A673 (cell line): ENCODE results near the gene TADA3. TPM values are rescaled to one million over a fixed set of nuclear protein-coding genes. Genes with fewer than 3 reads are reported as not detected.

Source experiments
- BruUV-seq: library from RNA; stranded (reverse); fragments of 400-500 nt; replicated peaks from 2 replicates; lab custom pipeline; 2021; lab: Mats Ljungman, UMichigan
- CTCF ChIA-PET: fragments of 300-600 bp; sonication (Branson Sonifier 250); formaldehyde crosslinking; loops from one replicate; lab custom pipeline; 2022; ENCODE audit warnings: antibody characterized with exemption; lab: Charles Lee
- POLR2A ChIA-PET: fragments of 300-600 bp; sonication (Branson Sonifier 250); formaldehyde crosslinking; loops from one replicate; lab custom pipeline; 2022; ENCODE audit warnings: antibody characterized with exemption; ENCODE audit not compliant: low non-redundant PET; lab: Charles Lee
- DNase-seq: peaks from one replicate; pipeline ENCODE4 v3.0.0-alpha.2; 2015; ENCODE audit warnings: low spot score
- H3K27ac ChIP-seq: fragments of 200-600 bp; sonication (generic); 2 replicates; pipeline ENCODE4 v1.5.1; 2016; ENCODE audit warnings: mixed run types, low read depth, mild to moderate bottlenecking, mixed read lengths, antibody characterized with exemption, low read length; ENCODE audit not compliant: poor library complexity, severe bottlenecking
- H3K27me3 ChIP-seq: fragments of 200-600 bp; sonication (generic); replicated peaks from 2 replicates; pipeline ENCODE4 v1.6.1; 2017; ENCODE audit warnings: mixed run types, low read depth, mild to moderate bottlenecking, mixed read lengths, antibody characterized with exemption, low read length; ENCODE audit not compliant: insufficient read depth, poor library complexity
- H3K36me3 ChIP-seq: fragments of 200-600 bp; sonication (generic); 2 replicates; pipeline ENCODE4 v1.6.1; 2016; ENCODE audit warnings: mixed run types, mild to moderate bottlenecking, mixed read lengths, antibody characterized with exemption, low read length; ENCODE audit not compliant: insufficient read depth, poor library complexity, severe bottlenecking
- H3K4me1 ChIP-seq: fragments of 200-600 bp; sonication (generic); 2 replicates; pipeline ENCODE4 v1.6.1; 2017; ENCODE audit warnings: mixed run types, mild to moderate bottlenecking, mixed read lengths, antibody characterized with exemption, low read length; ENCODE audit not compliant: insufficient read depth, poor library complexity, severe bottlenecking
- H3K4me3 ChIP-seq: fragments of 200-600 bp; sonication (generic); 2 replicates; pipeline ENCODE4 v1.5.1; 2016; ENCODE audit warnings: low read depth, mixed run types, mild to moderate bottlenecking, mixed read lengths, low read length; ENCODE audit not compliant: poor library complexity, severe bottlenecking
- H3K9me3 ChIP-seq: fragments of 200-600 bp; sonication (generic); 2 replicates; pipeline ENCODE4 v1.6.1; 2016; ENCODE audit warnings: mixed run types, low read depth, mild to moderate bottlenecking, mixed read lengths, antibody characterized with exemption, low read length; ENCODE audit not compliant: poor library complexity, severe bottlenecking
- EZH2 ChIP-seq: fragments of 200-600 bp; sonication (generic); IDR thresholded peaks from 2 replicates; pipeline ENCODE4 v1.6.1; 2017; ENCODE audit warnings: borderline replicate concordance, low read depth, mild to moderate bottlenecking, mixed read lengths, antibody characterized with exemption, low read length; ENCODE audit not compliant: poor library complexity, severe bottlenecking
- intact Hi-C: fragments of 100-400 bp; cut with micrococcal nuclease; formaldehyde crosslinking; loops from one replicate; pipeline ENCODE4 v1.10.0; 2022; ENCODE audit not compliant: unreplicated experiment
- total RNA-seq: library from RNA; stranded (reverse); gene quantifications from 2 replicates; pipeline ENCODE4 v1.2.3, GENCODE V29; 2021
- TF ChIP-seq, protein P1 (sequence below): fragments of 300-800, 200-600 bp; sonication (generic); conservative IDR thresholded peaks from 2 replicates; pipeline ENCODE4 v1.5.1; 2017; ENCODE audit warnings: low read depth, mild to moderate bottlenecking, antibody characterized with exemption, low read length, moderate library complexity, mixed read lengths

The TADA3 gene
- total RNA-seq, 1 experiment from 2014 or later: 46.1 TPM

GRCh38 chr3:9818666-9819335, 26.5 kb upstream of the TADA3 start:
- no peaks in the 10 kb centered on the region for H3K4me1 ChIP-seq
- H3K4me3 ChIP-seq: no peak overlapping the region
- no peaks in the 10 kb centered on the region for H3K27me3 ChIP-seq
- no peak for DNase-seq
- no peaks in the 10 kb centered on the region for H3K9me3 ChIP-seq
- TF ChIP-seq, protein P1, sequence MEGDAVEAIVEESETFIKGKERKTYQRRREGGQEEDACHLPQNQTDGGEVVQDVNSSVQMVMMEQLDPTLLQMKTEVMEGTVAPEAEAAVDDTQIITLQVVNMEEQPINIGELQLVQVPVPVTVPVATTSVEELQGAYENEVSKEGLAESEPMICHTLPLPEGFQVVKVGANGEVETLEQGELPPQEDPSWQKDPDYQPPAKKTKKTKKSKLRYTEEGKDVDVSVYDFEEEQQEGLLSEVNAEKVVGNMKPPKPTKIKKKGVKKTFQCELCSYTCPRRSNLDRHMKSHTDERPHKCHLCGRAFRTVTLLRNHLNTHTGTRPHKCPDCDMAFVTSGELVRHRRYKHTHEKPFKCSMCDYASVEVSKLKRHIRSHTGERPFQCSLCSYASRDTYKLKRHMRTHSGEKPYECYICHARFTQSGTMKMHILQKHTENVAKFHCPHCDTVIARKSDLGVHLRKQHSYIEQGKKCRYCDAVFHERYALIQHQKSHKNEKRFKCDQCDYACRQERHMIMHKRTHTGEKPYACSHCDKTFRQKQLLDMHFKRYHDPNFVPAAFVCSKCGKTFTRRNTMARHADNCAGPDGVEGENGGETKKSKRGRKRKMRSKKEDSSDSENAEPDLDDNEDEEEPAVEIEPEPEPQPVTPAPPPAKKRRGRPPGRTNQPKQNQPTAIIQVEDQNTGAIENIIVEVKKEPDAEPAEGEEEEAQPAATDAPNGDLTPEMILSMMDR: no peak
- TF ChIP-seq EZH2: no peak
- H3K36me3 ChIP-seq: no peaks in the 10 kb centered on the region
- no TSS peak for BruUV-seq
- ChIA-PET CTCF (no interaction called here), POLR2A (no interaction called here)
- intact Hi-C loops: no loop called here
- no peak overlapping the region for H3K27ac ChIP-seq

DNA sequence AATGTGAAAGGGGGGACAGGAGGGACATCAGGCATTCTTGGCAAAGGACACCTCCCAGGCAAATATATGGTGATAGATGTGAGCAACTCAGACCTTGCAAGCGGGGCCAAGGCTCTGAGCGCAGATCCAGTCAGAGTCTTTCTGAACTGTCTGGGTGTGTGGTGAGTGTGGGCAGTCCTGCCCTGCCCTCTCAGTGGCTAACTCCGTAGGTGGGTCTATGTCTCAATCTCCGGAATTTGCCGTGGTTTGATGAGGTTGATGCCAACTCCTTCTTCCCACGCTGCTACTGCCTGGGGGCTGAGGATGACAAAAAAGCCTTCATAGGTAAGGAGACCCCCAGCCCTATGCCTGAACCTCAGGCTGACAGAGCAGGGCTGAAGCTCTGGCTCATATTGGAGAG, 25.2 kb upstream of the TADA3 start:
- Histone ChIP-seq H3K36me3 (no peaks in the 10 kb centered on the region), H3K4me1 (no peaks in the 10 kb centered on the region), H3K27ac (no peak overlapping the region), H3K27me3 (no peaks in the 10 kb centered on the region), H3K4me3 (no peak overlapping the region), H3K9me3 (no peaks in the 10 kb centered on the region)
- CTCF ChIA-PET: interaction anchor here (0.6 kb wide), 1 partner anchor 9 kb away, joined by 7 read pairs; no protein-coding TSS in a partner anchor
- intact Hi-C loops: no loop called here
- BruUV-seq: no TSS peak
- no peak for DNase-seq
- TF ChIP-seq, protein P1: no peak
- TF ChIP-seq EZH2: no peak
- POLR2A ChIA-PET: no interaction called here

DNA sequence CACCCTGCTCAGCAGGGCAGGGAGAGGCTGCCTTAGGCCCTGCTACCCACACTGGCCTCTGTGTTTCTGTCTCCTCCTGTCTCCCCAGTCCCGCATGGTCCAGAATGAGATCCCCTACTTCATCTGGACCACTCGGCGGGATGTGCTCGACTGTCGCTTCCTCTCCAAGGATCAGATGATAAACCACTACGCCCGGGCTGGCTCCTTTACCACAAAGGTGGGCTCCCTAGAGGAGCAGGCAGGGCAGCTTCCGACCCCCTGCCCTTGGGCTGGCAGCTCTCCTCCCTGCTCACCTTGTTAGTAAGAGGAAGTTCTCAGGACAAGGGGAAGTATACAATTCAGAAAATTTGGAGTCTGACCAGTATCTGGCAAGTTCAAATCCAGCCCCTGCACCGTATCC, 23.7 kb upstream of the TADA3 start:
- Histone ChIP-seq H3K4me1 (no peaks in the 10 kb centered on the region), H3K9me3 (no peaks in the 10 kb centered on the region), H3K4me3 (no peak overlapping the region), H3K36me3 (no peaks in the 10 kb centered on the region), H3K27me3 (no peaks in the 10 kb centered on the region), H3K27ac (no peak overlapping the region)
- POLR2A ChIA-PET: no interaction called here
- no TSS peak for BruUV-seq
- DNase-seq: no peak
- intact Hi-C loops: no loop called here
- CTCF ChIA-PET: no interaction called here
- no peak for TF ChIP-seq EZH2
- TF ChIP-seq, protein P1: no peak
